DND-41 (cell line): ENCODE measurements around the gene ADAMTS16.

ENCODE experiments used
- ATAC-seq: fragments of 200-7000 bp; cut with Tn5 transposase; 3 replicates; pipeline ENCODE4 v1.9.1; 2021; ENCODE audit warnings: low read depth; ENCODE audit not compliant: insufficient read depth
- DNase-seq: peaks from one replicate; pipeline ENCODE4 v3.0.0-alpha.2; 2020
- H2AFZ ChIP-seq: 2 replicates; pipeline ENCODE4 v1.6.0; 2012; ENCODE audit warnings: low read depth, low read length
- H3K27ac ChIP-seq: 2 replicates; pipeline ENCODE4 v1.5.1; 2012; ENCODE audit warnings: low read length, inconsistent platforms
- H3K27me3 ChIP-seq: fragments of 200-600 bp; sonication (generic); 2 replicates; pipeline ENCODE4 v1.6.0; 2012; ENCODE audit warnings: low read length, mild to moderate bottlenecking, inconsistent platforms; ENCODE audit not compliant: insufficient read depth, poor library complexity
- H3K36me3 ChIP-seq: 2 replicates; pipeline ENCODE4 v1.5.1; 2012; ENCODE audit warnings: low read length, inconsistent platforms; ENCODE audit not compliant: insufficient read depth
- H3K4me1 ChIP-seq: 2 replicates; pipeline ENCODE4 v1.5.1; 2012; ENCODE audit warnings: mild to moderate bottlenecking, low read length; ENCODE audit not compliant: insufficient read depth
- H3K4me2 ChIP-seq: 2 replicates; pipeline ENCODE4 v1.6.0; 2012; ENCODE audit warnings: mild to moderate bottlenecking, moderate library complexity, low read length, inconsistent platforms; ENCODE audit not compliant: insufficient read depth
- H3K4me3 ChIP-seq, 2 experiments: fragments of 200-600 bp in 1 of 2; shearing (Covaris generic) in 1 of 2; 2 replicates each; pipeline ENCODE4 v1.5.1; 2012 to 2016; ENCODE audit warnings: inconsistent platforms in 2 of 2, low read length in 2 of 2, mild to moderate bottlenecking in 2 of 2, low read depth in 1 of 2, moderate library complexity in 1 of 2
- H3K79me2 ChIP-seq: 2 replicates; pipeline ENCODE4 v1.6.0; 2012; ENCODE audit warnings: low read length, inconsistent platforms; ENCODE audit not compliant: insufficient read depth
- H3K9ac ChIP-seq: 2 replicates; pipeline ENCODE4 v1.6.0; 2012; ENCODE audit warnings: low read depth, mild to moderate bottlenecking, inconsistent platforms, low read length, moderate library complexity
- H3K9me3 ChIP-seq: 2 replicates; pipeline ENCODE4 v1.5.1; 2012; ENCODE audit warnings: low read length, moderate library complexity, mild to moderate bottlenecking, inconsistent platforms; ENCODE audit not compliant: insufficient read depth, severe bottlenecking
- H4K20me1 ChIP-seq: 2 replicates; pipeline ENCODE4 v1.6.0; 2012; ENCODE audit warnings: low read length; ENCODE audit not compliant: insufficient read depth
- EZH2 ChIP-seq: IDR thresholded peaks from 3 replicates; pipeline ENCODE4 v1.6.1; 2012; ENCODE audit warnings: borderline replicate concordance, low read depth, mild to moderate bottlenecking, moderate library complexity, low read length, inconsistent platforms; ENCODE audit not compliant: severe bottlenecking
- TF ChIP-seq, protein P1 (sequence below): IDR thresholded peaks from 2 replicates; pipeline ENCODE4 v1.5.1; 2012; ENCODE audit warnings: borderline replicate concordance, low read length, moderate library complexity, mild to moderate bottlenecking; ENCODE audit not compliant: poor library complexity, severe bottlenecking; ENCODE audit errors: extremely low read depth

The ADAMTS16 gene

DNA sequence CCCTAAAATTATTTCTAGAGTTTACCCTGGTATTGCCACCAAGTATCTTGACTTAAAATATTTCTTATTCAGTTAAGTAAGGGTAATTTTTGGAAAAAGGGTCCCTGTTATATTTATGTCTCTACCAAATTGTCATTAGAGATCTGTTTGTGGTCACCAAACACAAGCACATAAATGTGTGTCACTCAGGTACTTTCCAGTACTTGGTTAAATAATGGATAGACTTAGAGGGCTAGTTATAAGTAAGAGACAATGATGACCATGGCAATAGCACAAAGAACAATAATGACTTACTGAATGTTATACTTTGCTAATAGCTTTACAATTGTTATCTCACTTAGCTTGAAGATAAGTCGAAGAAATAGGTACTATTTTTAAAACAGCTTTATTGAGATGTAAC is 9.0 kb downstream of the ADAMTS16 start:
- Histone ChIP-seq H3K4me3 (no peak overlapping the region), H3K9me3 (no peaks in the 10 kb centered on the region), H3K27me3 (peaks cover 9% of the 10 kb centered on the region), H3K36me3 (no peaks in the 10 kb centered on the region), H3K4me2 (no peak overlapping the region), H3K79me2 (no peaks in the 10 kb centered on the region), H3K27ac (no peak overlapping the region), H3K9ac (no peak overlapping the region), H4K20me1 (no peaks in the 10 kb centered on the region), H2AFZ (no peak overlapping the region), H3K4me1 (no peaks in the 10 kb centered on the region)
- TF ChIP-seq, protein P1, sequence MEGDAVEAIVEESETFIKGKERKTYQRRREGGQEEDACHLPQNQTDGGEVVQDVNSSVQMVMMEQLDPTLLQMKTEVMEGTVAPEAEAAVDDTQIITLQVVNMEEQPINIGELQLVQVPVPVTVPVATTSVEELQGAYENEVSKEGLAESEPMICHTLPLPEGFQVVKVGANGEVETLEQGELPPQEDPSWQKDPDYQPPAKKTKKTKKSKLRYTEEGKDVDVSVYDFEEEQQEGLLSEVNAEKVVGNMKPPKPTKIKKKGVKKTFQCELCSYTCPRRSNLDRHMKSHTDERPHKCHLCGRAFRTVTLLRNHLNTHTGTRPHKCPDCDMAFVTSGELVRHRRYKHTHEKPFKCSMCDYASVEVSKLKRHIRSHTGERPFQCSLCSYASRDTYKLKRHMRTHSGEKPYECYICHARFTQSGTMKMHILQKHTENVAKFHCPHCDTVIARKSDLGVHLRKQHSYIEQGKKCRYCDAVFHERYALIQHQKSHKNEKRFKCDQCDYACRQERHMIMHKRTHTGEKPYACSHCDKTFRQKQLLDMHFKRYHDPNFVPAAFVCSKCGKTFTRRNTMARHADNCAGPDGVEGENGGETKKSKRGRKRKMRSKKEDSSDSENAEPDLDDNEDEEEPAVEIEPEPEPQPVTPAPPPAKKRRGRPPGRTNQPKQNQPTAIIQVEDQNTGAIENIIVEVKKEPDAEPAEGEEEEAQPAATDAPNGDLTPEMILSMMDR = no peak
- no peak for TF ChIP-seq EZH2
- ATAC-seq = no peak
- no peak for DNase-seq

DNA sequence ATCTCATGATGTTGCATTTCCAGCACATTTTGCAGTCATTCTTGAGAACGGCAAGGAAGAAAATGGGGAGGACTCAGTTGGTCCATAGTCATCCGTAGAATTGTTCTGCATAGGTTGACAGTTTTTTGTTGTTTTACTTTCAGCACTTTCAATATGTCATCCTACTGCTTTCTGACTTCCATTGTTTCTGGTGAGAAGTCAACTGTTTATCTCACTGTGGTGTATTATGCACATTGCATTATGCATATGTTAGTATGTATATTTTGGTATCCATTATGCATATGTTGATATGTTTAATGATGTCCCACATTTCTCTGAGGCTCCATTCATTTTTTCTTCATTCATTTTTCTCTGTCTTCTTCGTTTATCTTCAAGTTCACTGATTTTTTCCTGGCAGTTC is 10.5 kb downstream of the ADAMTS16 start:
- H2AFZ ChIP-seq = no peak overlapping the region
- no peaks in the 10 kb centered on the region for H3K9me3 ChIP-seq
- no peak overlapping the region for H3K27ac ChIP-seq
- H3K36me3 ChIP-seq = no peaks in the 10 kb centered on the region
- DNase-seq (no peak), ATAC-seq (no peak)
- no peaks in the 10 kb centered on the region for H4K20me1 ChIP-seq
- no peak overlapping the region for H3K4me3 ChIP-seq
- no peak overlapping the region for H3K9ac ChIP-seq
- TF ChIP-seq, protein P1 = no peak
- TF ChIP-seq EZH2 = no peak
- no peaks in the 10 kb centered on the region for H3K4me1 ChIP-seq
- H3K27me3 ChIP-seq = peaks cover 9% of the 10 kb centered on the region
- no peak overlapping the region for H3K4me2 ChIP-seq
- no peaks in the 10 kb centered on the region for H3K79me2 ChIP-seq

DNA sequence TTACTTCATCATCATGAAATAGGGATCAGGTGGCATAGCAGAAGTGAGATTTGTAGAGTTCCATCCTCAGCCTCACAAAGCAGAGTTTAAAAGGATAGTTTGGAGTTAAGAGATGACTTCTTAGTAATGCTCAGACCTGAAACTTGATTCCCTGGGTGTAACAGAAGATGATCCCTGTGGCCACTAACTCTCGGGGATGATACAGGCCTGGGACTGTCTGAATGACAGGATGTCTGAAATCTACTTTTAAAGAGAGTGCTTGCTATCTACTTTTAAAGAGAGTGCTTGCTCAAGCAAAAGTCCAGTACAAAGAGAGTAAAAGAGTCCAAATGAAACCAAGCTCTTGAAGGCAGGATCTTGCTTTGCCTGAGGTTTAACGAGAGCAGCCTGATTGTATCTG is 14.6 kb downstream of the ADAMTS16 start:
- ATAC-seq (no peak), DNase-seq (no peak)
- Histone ChIP-seq H4K20me1 (no peaks in the 10 kb centered on the region), H3K9me3 (no peaks in the 10 kb centered on the region), H3K9ac (no peak overlapping the region), H3K36me3 (no peaks in the 10 kb centered on the region), H3K4me2 (no peak overlapping the region), H3K27me3 (peaks cover 14% of the 10 kb centered on the region), H3K79me2 (no peaks in the 10 kb centered on the region), H3K4me3 (no peak overlapping the region), H2AFZ (no peak overlapping the region), H3K27ac (no peak overlapping the region), H3K4me1 (no peaks in the 10 kb centered on the region)
- TF ChIP-seq, protein P1 = no peak
- TF ChIP-seq EZH2 = no peak

DNA sequence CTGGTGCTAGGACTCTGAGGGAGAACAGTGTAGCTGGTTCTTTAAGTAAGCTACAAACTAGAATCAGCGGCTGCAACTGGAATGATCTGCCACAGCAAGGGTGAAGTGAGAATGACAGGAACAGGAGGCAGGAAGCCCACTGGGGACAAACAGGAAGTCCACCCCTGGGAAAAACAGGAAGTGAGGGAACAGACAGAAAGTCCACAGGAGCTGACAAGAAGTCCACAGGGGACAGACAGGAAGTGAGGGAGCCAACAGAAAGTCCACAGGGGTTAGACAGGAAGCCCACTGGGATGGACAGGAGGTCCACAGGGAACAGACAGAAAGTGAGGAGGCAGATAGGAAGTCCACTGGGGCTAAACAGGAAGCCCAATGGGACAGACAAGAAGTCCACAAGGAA is 15.5 kb downstream of the ADAMTS16 start:
- H3K4me1 ChIP-seq = no peaks in the 10 kb centered on the region
- DNase-seq (no peak), ATAC-seq (no peak)
- H3K36me3 ChIP-seq = no peaks in the 10 kb centered on the region
- peaks cover 14% of the 10 kb centered on the region for H3K27me3 ChIP-seq
- no peak overlapping the region for H3K4me3 ChIP-seq
- H2AFZ ChIP-seq = 0 out of 2 replicates have a peak overlapping the region, but pooled peaks have one; percentile 22
- H4K20me1 ChIP-seq = no peaks in the 10 kb centered on the region
- no peaks in the 10 kb centered on the region for H3K9me3 ChIP-seq
- TF ChIP-seq EZH2 = no peak
- TF ChIP-seq, protein P1 = no peak
- no peak overlapping the region for H3K9ac ChIP-seq
- no peak overlapping the region for H3K4me2 ChIP-seq
- no peaks in the 10 kb centered on the region for H3K79me2 ChIP-seq
- no peak overlapping the region for H3K27ac ChIP-seq
